Measurements from ENCODE around the gene RING1. TPM values are rescaled to one million over a fixed set of nuclear protein-coding genes. Genes with fewer than 3 reads are reported as not detected.

The RING1 gene
- total and polyA plus RNA-seq, 2 experiments from 2014 or later = 6.4 to 16.0 TPM

GRCh38 chr6:33189625-33190448 lies 18.5 kb upstream of the RING1 start:
- Histone ChIP-seq H3K4me3 (no peak overlapping the region), H3K27ac (ENCODE audit: low read depth) (no peak overlapping the region), H3K4me2 (no peak overlapping the region), H3K9me2 (ENCODE audit: insufficient read depth) (no peaks in the 10 kb centered on the region), H3F3A (replicated peaks; ENCODE audit: low read depth) (0 out of 2 replicates have a peak, but pooled peaks cover 2% of the 10 kb centered on the region), H3K79me2 (replicated peaks; ENCODE audit: insufficient read depth) (no peaks in the 10 kb centered on the region), H3K4me1 (ENCODE audit: insufficient read depth) (peaks cover 11% of the 10 kb centered on the region), H4K20me1 (replicated peaks; ENCODE audit: insufficient read depth) (no peaks in the 10 kb centered on the region), H3K27me3 (ENCODE audit: insufficient read depth) (peaks cover 27% of the 10 kb centered on the region), H2AFZ (no peak overlapping the region), H3K36me3 (ENCODE audit: insufficient read depth) (no peaks in the 10 kb centered on the region; the same call in 1 of the 2 replicates)
- DNase-seq (ENCODE audit: low spot score) (no peak), ATAC-seq (no peak)
- H3K9me3 Mint-ChIP-seq = no peaks in the 10 kb centered on the region
- TF ChIP-seq ZNF331 (CRISPR knock-in tag; IDR thresholded peaks at IDR 0.05; ENCODE audit: low read depth) (no peak), STAT1 (IDR thresholded peaks at IDR 0.05; ENCODE audit: unreplicated experiment) (no peak), CTCF (conservative IDR thresholded peaks at IDR 0.05; ENCODE audit: low read depth in 2 of 2) (no peak), ZNF114 (CRISPR knock-in tag; IDR thresholded peaks at IDR 0.05) (no peak), ZNF462 (CRISPR knock-in tag; IDR thresholded peaks at IDR 0.05) (no peak), NANOG (IDR thresholded peaks at IDR 0.05; ENCODE audit: borderline replicate concordance) (no peak), EZH2phosphoT487 (IDR thresholded peaks at IDR 0.05; ENCODE audit: unreplicated experiment) (no peak), REST (IDR thresholded peaks at IDR 0.05; ENCODE audit: unreplicated experiment) (no peak), CREB1 (CRISPR knock-in tag; IDR thresholded peaks at IDR 0.05; ENCODE audit: low read depth) (no peak), ETS1 (IDR thresholded peaks at IDR 0.05) (no peak), EZH2 (IDR thresholded peaks at IDR 0.05; ENCODE audit: low read depth, unreplicated experiment) (no peak), POLR2AphosphoS5 (IDR thresholded peaks at IDR 0.05; ENCODE audit: low read depth) (no peak), JUNB (IDR thresholded peaks at IDR 0.05; ENCODE audit: unreplicated experiment) (no peak)
- H3K4me3 Mint-ChIP-seq = no peak overlapping the region
- H3K4me1 Mint-ChIP-seq = peaks cover 15% of the 10 kb centered on the region
- H3K27ac Mint-ChIP-seq = no peak overlapping the region
- H3K36me3 Mint-ChIP-seq (ENCODE audit: low read depth) = peaks cover 4% of the 10 kb centered on the region
- H3K27me3 Mint-ChIP-seq (ENCODE audit: insufficient read depth, low read depth, poor library complexity) = peaks cover 19% of the 10 kb centered on the region

Measured in GM23338 (cell line).